ENCODE measurements around the gene CIITA. TPM values are rescaled to one million over a fixed set of nuclear protein-coding genes. Genes with fewer than 3 reads are reported as not detected.

CIITA gene
- total RNA-seq, 4 donors from 2014 or later: 27.7 to 107 (median 60.9) TPM

- Histone ChIP-seq H3K36me3 (peaks cover 0 to 35% (median 0%) of the 10 kb centered on the region in 3 donors), H3K4me3 (no peak overlapping the region), H3K4me1 (peaks cover 0 to 6% (median 0%) of the 10 kb centered on the region in 4 donors), H3K9me3 (no peaks in the 10 kb centered on the region), H3K27me3 (no peaks in the 10 kb centered on the region), H3K27ac (no peak overlapping the region)
- TF ChIP-seq POLR2A (IDR thresholded peaks at IDR 0.05) (no peak), CTCF (IDR thresholded peaks at IDR 0.05) (peak in 4 of 6 experiments; percentile 14 to 33 (median 28))
- DNase-seq: peak in 2 of 3 donors; percentile 39 to 67
Measured at GRCh38 chr16:10983159-10983558, 106.2 kb downstream of the CIITA start.

GRCh38 chr16:10984509-10984908 is 107.5 kb downstream of the CIITA start:
- DNase-seq: no peak
- Histone ChIP-seq H3K4me3 (no peak overlapping the region), H3K9me3 (no peaks in the 10 kb centered on the region), H3K27me3 (no peaks in the 10 kb centered on the region), H3K36me3 (peaks cover 0 to 30% (median 0%) of the 10 kb centered on the region in 3 donors), H3K27ac (no peak overlapping the region), H3K4me1 (peaks cover 0 to 11% (median 0%) of the 10 kb centered on the region in 4 donors)
- TF ChIP-seq CTCF (IDR thresholded peaks at IDR 0.05) (no peak), POLR2A (IDR thresholded peaks at IDR 0.05) (no peak)

Other genes starting within 250 kb of the CIITA start
- 1 to 10 TPM in 1 of 4 donors, not detected in 3; 2.0 TPM for gene TEKT5, start 182.3 kb upstream of the CIITA start, total RNA-seq
- 10 to 100 TPM; 18.9 to 31.4 (median 23.9) TPM for gene NUBP1, start 133.4 kb upstream of the CIITA start, total RNA-seq
- gene TVP23A, start 58.4 kb upstream of the CIITA start, total RNA-seq: 1 to 10 TPM in 2 of 4 donors, not detected in 2; 1.1 to 3.3 TPM
- 10 to 100 TPM; 39.8 to 69.3 (median 60.9) TPM for gene DEXI, start 65.3 kb downstream of the CIITA start, total RNA-seq
- 100 to 1,000 TPM in 1 of 4 donors, 10 to 100 TPM in 3; 37.8 to 139 (median 64.3) TPM for gene CLEC16A, start 67.4 kb downstream of the CIITA start, total RNA-seq

Measured in Peyer's patch (tissue), 4 donors.